Panc1 (cell line): ENCODE results near the gene ITGA8. TPM values are rescaled to one million over a fixed set of nuclear protein-coding genes. Genes with fewer than 3 reads are reported as not detected.
"Not testable (repeated sequence)": the region's sequence is repeated elsewhere in the genome, so short reads cannot be mapped to it uniquely, and the experiment has no call there.

Experiments
- ATAC-seq: fragments of 200-7000 bp; cut with Tn5 transposase; 2 replicates; pipeline ENCODE4 v1.9.1; 2020; ENCODE audit warnings: mild to moderate bottlenecking, moderate library complexity
- BruUV-seq: library from RNA; stranded (reverse); fragments of 400-500 nt; replicated peaks from 2 replicates; lab custom pipeline; 2021; lab: Mats Ljungman, UMichigan
- CTCF ChIA-PET: fragments of 300-600 bp; sonication (Branson Sonifier 250); formaldehyde crosslinking; loops from one replicate; lab custom pipeline; 2022; ENCODE audit warnings: antibody characterized with exemption; lab: Charles Lee
- POLR2A ChIA-PET: fragments of 300-600 bp; sonication (Branson Sonifier 250); formaldehyde crosslinking; loops from one replicate; lab custom pipeline; 2022; ENCODE audit warnings: antibody characterized with exemption; lab: Charles Lee
- DNase-seq: peaks from one replicate; pipeline ENCODE4 v3.0.0-alpha.2; 2010; ENCODE audit warnings: low read depth, low spot score
- H3K27ac ChIP-seq: 2 replicates; pipeline ENCODE4 v1.5.1; 2011; ENCODE audit warnings: mild to moderate bottlenecking, low read length, inconsistent platforms
- H3K27me3 ChIP-seq: fragments of 200-500 bp; sonication (Bioruptor generic); 2 replicates; pipeline ENCODE4 v1.6.0; 2014; ENCODE audit warnings: low read length, inconsistent platforms; ENCODE audit not compliant: control insufficient read depth, insufficient read depth
- H3K36me3 ChIP-seq: fragments of 200-500 bp; sonication (Bioruptor generic); 2 replicates; pipeline ENCODE4 v1.5.1; 2014; ENCODE audit warnings: inconsistent platforms, mild to moderate bottlenecking, low read length, moderate library complexity; ENCODE audit not compliant: control insufficient read depth, insufficient read depth
- H3K4me1 ChIP-seq: 2 replicates; pipeline ENCODE4 v1.5.1; 2011; ENCODE audit warnings: inconsistent platforms, mild to moderate bottlenecking, low read length, moderate library complexity; ENCODE audit not compliant: control insufficient read depth, insufficient read depth
- H3K4me3 ChIP-seq, 2 experiments: 2 replicates each; pipeline ENCODE4 v1.5.1; 2011 to 2012; ENCODE audit warnings: low read depth in 2 of 2, low read length in 2 of 2, mild to moderate bottlenecking in 2 of 2, inconsistent platforms in 1 of 2, moderate library complexity in 1 of 2
- H3K9me3 ChIP-seq: fragments of 200-500 bp; sonication (Bioruptor generic); 2 replicates; pipeline ENCODE4 v1.5.1; 2014; ENCODE audit warnings: low read depth, mild to moderate bottlenecking, inconsistent platforms, low read length, moderate library complexity; ENCODE audit not compliant: control insufficient read depth, insufficient read depth
- POLR2AphosphoS5 ChIP-seq: IDR thresholded peaks from 2 replicates; pipeline ENCODE4 v1.6.1; 2012; ENCODE audit warnings: mild to moderate bottlenecking, low read depth, low read length, moderate library complexity
- SIN3A ChIP-seq: IDR thresholded peaks from 2 replicates; pipeline ENCODE4 v1.6.1; 2012; ENCODE audit warnings: low read depth, mild to moderate bottlenecking, low read length, moderate library complexity, borderline replicate concordance; ENCODE audit not compliant: insufficient read depth
- TCF7L2 ChIP-seq: IDR thresholded peaks from 2 replicates; pipeline ENCODE4 v1.6.1; 2011; ENCODE audit warnings: mild to moderate bottlenecking, low read depth, low read length, inconsistent platforms
- in situ Hi-C: cut with HindIII; loops from 2 replicates; pipeline ENCODE4 v1.10.0; 2016; ENCODE audit warnings: low sequenced_read_pairs, low pct_unique_long_range_greater_than_20kb
- intact Hi-C: fragments of 100-400 bp; cut with micrococcal nuclease; formaldehyde crosslinking; loops from one replicate; pipeline ENCODE4 v1.10.0; 2022; ENCODE audit not compliant: unreplicated experiment
- total RNA-seq: library from RNA; stranded (reverse); gene quantifications from one replicate; pipeline ENCODE4 v1.2.1, GENCODE V29; 2021; ENCODE audit not compliant: unreplicated experiment
- TF ChIP-seq, protein P1 (sequence below): fragments of 450-650 bp; IDR thresholded peaks from 2 replicates; pipeline ENCODE4 v1.5.1; 2017; ENCODE audit warnings: mild to moderate bottlenecking
- TF ChIP-seq, protein P2 (sequence below), 2 experiments: IDR thresholded peaks; 2 replicates each; pipeline ENCODE4 v1.6.1; 2011 to 2012; ENCODE audit warnings: low read depth in 2 of 2, control low read depth in 1 of 2, low read length in 1 of 2, mild to moderate bottlenecking in 1 of 2, moderate library complexity in 1 of 2; ENCODE audit not compliant: insufficient read depth in 1 of 2

Gene ITGA8
- total RNA-seq, 1 experiment from 2014 or later: 0.18 TPM

DNA sequence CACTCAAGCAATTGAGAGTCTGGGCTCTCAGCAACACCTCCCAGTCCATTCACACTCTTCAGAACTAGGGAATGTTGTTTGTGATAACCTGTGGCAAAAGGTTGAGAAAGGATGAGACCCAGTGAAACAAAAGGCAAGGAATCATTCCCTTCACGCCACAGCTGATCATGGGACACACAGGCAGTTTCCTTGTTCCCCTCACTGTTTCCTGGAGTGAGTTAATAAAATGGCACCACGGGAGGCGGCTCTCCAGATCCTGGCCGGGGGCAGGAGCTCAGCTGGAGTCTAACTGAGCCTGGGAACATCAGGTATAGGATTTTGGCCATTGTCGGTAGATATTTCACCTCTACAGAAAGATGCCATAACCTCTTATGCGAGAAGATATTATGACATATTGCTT is 241.3 kb downstream of the ITGA8 start:
- ChIA-PET CTCF (no interaction called here), POLR2A (no interaction called here)
- TF ChIP-seq, protein P1, sequence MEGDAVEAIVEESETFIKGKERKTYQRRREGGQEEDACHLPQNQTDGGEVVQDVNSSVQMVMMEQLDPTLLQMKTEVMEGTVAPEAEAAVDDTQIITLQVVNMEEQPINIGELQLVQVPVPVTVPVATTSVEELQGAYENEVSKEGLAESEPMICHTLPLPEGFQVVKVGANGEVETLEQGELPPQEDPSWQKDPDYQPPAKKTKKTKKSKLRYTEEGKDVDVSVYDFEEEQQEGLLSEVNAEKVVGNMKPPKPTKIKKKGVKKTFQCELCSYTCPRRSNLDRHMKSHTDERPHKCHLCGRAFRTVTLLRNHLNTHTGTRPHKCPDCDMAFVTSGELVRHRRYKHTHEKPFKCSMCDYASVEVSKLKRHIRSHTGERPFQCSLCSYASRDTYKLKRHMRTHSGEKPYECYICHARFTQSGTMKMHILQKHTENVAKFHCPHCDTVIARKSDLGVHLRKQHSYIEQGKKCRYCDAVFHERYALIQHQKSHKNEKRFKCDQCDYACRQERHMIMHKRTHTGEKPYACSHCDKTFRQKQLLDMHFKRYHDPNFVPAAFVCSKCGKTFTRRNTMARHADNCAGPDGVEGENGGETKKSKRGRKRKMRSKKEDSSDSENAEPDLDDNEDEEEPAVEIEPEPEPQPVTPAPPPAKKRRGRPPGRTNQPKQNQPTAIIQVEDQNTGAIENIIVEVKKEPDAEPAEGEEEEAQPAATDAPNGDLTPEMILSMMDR: no peak
- TF ChIP-seq TCF7L2 (no peak), POLR2AphosphoS5 (no peak), SIN3A (no peak)
- TF ChIP-seq, protein P2, sequence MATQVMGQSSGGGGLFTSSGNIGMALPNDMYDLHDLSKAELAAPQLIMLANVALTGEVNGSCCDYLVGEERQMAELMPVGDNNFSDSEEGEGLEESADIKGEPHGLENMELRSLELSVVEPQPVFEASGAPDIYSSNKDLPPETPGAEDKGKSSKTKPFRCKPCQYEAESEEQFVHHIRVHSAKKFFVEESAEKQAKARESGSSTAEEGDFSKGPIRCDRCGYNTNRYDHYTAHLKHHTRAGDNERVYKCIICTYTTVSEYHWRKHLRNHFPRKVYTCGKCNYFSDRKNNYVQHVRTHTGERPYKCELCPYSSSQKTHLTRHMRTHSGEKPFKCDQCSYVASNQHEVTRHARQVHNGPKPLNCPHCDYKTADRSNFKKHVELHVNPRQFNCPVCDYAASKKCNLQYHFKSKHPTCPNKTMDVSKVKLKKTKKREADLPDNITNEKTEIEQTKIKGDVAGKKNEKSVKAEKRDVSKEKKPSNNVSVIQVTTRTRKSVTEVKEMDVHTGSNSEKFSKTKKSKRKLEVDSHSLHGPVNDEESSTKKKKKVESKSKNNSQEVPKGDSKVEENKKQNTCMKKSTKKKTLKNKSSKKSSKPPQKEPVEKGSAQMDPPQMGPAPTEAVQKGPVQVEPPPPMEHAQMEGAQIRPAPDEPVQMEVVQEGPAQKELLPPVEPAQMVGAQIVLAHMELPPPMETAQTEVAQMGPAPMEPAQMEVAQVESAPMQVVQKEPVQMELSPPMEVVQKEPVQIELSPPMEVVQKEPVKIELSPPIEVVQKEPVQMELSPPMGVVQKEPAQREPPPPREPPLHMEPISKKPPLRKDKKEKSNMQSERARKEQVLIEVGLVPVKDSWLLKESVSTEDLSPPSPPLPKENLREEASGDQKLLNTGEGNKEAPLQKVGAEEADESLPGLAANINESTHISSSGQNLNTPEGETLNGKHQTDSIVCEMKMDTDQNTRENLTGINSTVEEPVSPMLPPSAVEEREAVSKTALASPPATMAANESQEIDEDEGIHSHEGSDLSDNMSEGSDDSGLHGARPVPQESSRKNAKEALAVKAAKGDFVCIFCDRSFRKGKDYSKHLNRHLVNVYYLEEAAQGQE (IDR thresholded peaks at IDR 0.05; ENCODE audit: insufficient read depth in 1 of 2, low read depth in 2 of 2, low read length in 1 of 2): no peak
- intact Hi-C loops: no loop called here
- in situ Hi-C loops: no loop called here
- ATAC-seq: no peak
- no peak for DNase-seq
- no peaks in the 10 kb centered on the region; the same call in 1 of the 2 replicates for H3K27me3 ChIP-seq
- no peaks in the 10 kb centered on the region for H3K4me1 ChIP-seq
- no peaks in the 10 kb centered on the region for H3K9me3 ChIP-seq
- H3K4me3 ChIP-seq: no peak overlapping the region
- H3K36me3 ChIP-seq: no peaks in the 10 kb centered on the region
- no peak overlapping the region for H3K27ac ChIP-seq
- no TSS peak for BruUV-seq

DNA sequence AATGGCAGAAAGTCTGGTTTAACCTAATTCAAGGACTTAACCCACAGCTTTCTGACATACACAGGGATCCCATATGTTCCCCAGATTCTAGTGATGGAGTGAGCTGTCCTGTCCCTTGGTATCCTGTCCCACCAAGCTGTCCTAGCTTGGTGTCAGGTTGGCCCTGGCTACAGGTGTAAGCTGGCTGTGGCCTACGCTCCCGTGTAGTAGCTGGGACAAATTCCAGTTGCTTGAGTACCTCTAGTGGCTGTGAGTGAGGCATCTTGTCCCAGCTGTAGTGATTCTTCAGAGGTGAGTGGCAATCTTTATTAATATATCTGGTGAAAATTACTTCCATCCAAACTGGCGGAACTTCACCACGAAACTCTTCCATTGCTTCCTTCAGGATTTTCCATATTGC is 243.4 kb downstream of the ITGA8 start:
- POLR2A ChIA-PET: no interaction called here
- no peak overlapping the region for H3K4me3 ChIP-seq
- DNase-seq: no peak
- intact Hi-C loops (no loop called here), in situ Hi-C loops (no loop called here)
- H3K27me3 ChIP-seq: no peaks in the 10 kb centered on the region; the same call in 1 of the 2 replicates
- H3K4me1 ChIP-seq: no peaks in the 10 kb centered on the region
- no peak for ATAC-seq
- TF ChIP-seq, protein P2 (IDR thresholded peaks at IDR 0.05; ENCODE audit: insufficient read depth in 1 of 2, low read depth in 2 of 2, low read length in 1 of 2): no peak
- no peak for TF ChIP-seq POLR2AphosphoS5
- TF ChIP-seq, protein P1: no peak
- TF ChIP-seq TCF7L2: no peak
- TF ChIP-seq SIN3A: no peak
- BruUV-seq: no TSS peak
- CTCF ChIA-PET: no interaction called here
- no peaks in the 10 kb centered on the region for H3K9me3 ChIP-seq
- no peaks in the 10 kb centered on the region for H3K36me3 ChIP-seq
- H3K27ac ChIP-seq: no peak overlapping the region

DNA sequence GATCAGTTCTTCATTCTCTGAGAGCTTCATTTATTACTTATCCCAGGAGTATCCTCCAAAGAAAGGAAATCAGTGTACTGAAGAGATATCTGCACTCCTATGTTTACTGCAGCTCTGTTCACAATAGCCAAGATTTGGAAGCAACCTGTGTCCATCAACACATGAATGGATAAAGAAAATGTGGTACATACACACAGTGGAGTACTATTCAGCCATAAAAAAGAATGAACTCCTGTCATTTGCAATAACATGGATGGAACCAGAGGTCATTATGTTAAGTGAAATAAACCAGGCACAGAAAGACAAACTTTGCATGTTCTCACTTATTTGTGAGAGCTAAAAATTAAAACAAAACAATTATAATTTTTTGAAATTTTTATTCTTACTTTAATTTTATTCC is 244.3 kb downstream of the ITGA8 start:
- H3K36me3 ChIP-seq, H3K9me3 ChIP-seq, H3K4me1 ChIP-seq, H3K27me3 ChIP-seq, intact Hi-C loops, ATAC-seq, in situ Hi-C loops, CTCF ChIA-PET, DNase-seq, H3K27ac ChIP-seq, POLR2A ChIA-PET, BruUV-seq, H3K4me3 ChIP-seq: not testable (repeated sequence)
